HL-60/S4 treated with phorbol 12-myristate 13-acetate at 8.2 ng/mL for 4 days and 3 days (cell line): ENCODE data around the gene DPP10.

Experiments used
- in situ Hi-C: fragments of 300-500 bp; cut with MboI; formaldehyde crosslinking; loops from 2 replicates; pipeline ENCODE4 v1.15.0; 2022; ENCODE audit warnings: low sequenced_read_pairs

The DPP10 gene

DNA sequence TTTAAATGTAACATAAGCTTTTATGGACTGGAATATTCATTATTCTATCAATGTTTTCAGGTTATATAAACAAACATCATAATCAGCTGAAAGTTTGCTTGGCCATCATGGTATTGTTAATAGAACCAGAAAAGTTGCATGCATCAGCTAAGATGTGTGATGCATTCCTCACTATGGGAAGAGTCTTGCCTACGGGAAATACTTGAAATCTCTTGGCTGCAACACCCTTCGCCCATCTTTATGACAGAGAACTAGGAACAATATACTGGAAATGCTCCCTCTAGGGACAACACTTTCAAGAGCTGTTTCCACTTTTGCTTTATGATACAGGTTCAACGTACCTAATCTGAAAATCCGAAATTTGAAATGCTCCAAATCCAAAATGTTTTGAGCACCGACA is 1390.8 kb downstream of the DPP10 start:
- in situ Hi-C loops: no loop called here

DNA sequence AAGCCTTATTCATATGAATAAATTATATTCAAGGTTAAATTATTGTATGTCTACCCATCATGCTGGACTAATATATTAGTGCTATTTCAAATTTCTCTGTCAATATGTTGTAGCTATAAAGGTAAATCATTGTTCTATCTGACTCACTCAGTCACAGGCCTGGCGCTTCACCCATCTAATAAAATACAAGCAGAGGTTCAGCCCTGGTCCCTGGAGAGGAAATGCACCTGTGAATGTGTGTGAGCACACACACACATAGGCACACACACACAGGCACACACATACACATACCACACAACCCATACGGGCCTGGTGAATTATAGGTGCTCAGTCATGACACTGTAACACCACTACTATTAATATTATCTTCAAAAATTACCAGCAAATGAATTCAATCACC is 1396.1 kb downstream of the DPP10 start:
- in situ Hi-C loops: no loop called here

DNA sequence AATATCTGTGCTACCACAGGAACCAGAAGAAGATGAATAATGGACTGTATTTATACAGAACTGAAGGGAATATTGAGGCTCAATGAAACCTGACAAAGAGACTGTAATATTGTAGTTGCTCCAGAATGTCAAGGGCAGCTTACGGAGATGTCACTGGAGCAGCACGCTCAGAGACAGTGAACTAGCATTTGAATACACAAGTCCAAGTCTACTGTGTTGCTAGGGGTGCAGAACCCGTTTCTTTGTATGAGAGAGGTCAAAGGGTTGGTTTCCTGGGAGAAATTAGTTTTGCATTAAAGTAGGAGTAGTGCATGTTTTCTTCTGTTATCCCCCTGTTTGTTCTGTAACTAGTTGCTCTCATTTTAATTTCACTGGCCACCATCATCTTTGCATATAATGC is 1399.9 kb downstream of the DPP10 start:
- in situ Hi-C loops: no loop called here

DNA sequence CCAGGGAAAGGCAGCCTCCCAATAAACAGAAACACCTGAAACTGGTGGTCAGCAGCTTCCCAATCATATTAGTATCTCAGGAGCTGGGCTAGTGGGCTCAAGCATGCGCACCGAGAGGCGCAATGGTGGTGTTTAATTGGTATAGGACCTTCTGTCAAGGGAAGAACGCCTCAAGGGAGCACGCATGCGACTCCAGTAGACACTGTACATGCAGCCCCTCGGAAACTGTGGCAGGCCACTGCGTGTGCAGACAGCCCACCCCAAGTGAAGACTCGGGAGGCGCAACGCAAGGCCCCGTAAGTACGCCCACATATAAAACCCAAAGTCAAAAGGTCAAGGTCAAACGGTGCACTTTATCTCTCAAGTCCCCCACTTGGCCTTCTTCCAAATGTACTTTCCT is 1405.8 kb downstream of the DPP10 start:
- in situ Hi-C loops: no loop called here

DNA sequence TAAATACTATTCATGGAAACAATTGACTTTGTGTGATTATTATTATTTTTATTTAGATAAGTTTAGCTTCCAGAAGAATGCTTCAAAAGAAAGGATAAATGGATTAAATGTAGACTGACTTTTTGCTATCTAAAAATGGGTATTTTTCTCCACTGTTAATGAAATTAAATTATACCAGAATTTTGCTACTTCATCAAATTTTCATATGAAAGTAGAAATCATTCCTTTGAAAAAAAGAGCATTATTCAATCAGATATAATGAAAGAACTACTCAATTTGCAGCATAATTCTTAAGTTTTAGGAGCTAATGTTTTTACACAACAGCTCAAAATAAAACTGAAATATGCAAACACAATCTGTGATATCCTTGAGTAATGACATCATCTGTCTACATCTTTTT is 1424.6 kb downstream of the DPP10 start:
- in situ Hi-C loops: no loop called here

- in situ Hi-C loops: no loop called here
Observed at GRCh38 chr2:115874427-115874826, 1432.0 kb downstream of the DPP10 start.

DNA sequence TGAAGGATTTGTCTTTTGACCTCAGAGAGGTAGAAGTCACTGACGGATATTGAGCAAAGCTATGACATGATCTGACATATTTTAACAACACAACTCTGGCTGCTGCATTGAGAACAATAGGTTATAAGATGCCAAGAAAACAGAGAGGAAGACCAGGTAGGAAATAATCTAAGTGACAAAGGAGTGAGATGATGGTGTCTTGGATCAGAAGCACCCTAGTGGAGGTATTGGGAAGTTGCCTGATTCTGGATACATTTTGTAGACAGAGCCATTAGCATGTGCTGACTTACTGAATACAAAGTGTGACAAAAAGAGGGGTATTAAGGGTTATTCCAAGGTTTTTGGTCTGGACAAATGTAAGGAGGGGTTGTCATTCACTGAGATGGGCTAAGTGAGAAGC is 1438.1 kb downstream of the DPP10 start:
- in situ Hi-C loops: no loop called here

DNA sequence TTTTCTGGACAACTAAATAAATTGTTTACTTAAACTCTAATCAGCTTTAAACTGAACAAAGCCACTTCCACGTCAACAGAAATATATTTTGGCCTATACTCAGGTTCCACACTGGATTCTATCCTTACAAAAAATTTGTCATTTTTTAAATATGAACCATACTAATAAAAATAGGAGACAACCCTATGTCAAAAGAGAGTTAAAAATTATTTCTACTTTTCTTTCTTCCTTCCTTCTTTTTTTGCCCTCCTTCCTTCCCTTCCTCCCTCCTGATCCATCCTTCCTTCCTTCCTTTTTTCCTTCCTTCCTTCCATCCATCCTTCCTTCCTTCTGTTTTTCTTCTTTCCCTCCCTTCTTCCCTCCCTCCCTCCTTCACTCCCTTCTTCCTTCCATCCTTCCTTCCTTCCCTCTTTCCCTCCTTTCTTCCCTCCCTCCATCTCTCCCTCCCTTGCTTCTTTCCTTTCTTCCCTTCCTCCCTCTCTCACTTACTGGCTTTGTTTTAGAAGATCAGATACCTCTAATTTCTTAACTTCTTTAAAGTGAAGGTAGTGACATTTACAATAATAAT is 1444.9 kb downstream of the DPP10 start:
- in situ Hi-C loops: no loop called here
